NB4 (cell line): ENCODE measurements around the gene HTR6.
A peak's percentile ranks its signal among the peaks of the same experiment; 100 is the strongest.

Source experiments
- DNase-seq: peaks from one replicate; pipeline ENCODE4 v3.0.0; 2010; ENCODE audit warnings: low read depth
- H3K4me3 ChIP-seq: one replicate; pipeline ENCODE4 v1.5.1; 2011; ENCODE audit warnings: mild to moderate bottlenecking, low read depth, low read length, moderate library complexity
- MAX ChIP-seq: IDR thresholded peaks from 2 replicates; pipeline ENCODE4 v1.6.1; 2011; ENCODE audit warnings: low read depth, low read length
- MYC ChIP-seq: IDR thresholded peaks from 2 replicates; pipeline ENCODE4 v1.6.1; 2011; ENCODE audit warnings: low read depth, low read length
- POLR2A ChIP-seq: IDR thresholded peaks from 2 replicates; pipeline ENCODE4 v1.6.1; 2011; ENCODE audit warnings: mild to moderate bottlenecking; ENCODE audit not compliant: insufficient read length; ENCODE audit errors: extremely low read depth
- TF ChIP-seq, protein P1 (sequence below): IDR thresholded peaks from one replicate; pipeline ENCODE4 v1.5.1; 2012; ENCODE audit warnings: low read depth, low read length

The HTR6 gene

GRCh38 chr1:19648239-19648638, 16.4 kb upstream of the HTR6 start:
- no peak overlapping the region for H3K4me3 ChIP-seq
- no peak for TF ChIP-seq MYC
- TF ChIP-seq MAX = no peak
- TF ChIP-seq POLR2A = no peak
- TF ChIP-seq, protein P1, sequence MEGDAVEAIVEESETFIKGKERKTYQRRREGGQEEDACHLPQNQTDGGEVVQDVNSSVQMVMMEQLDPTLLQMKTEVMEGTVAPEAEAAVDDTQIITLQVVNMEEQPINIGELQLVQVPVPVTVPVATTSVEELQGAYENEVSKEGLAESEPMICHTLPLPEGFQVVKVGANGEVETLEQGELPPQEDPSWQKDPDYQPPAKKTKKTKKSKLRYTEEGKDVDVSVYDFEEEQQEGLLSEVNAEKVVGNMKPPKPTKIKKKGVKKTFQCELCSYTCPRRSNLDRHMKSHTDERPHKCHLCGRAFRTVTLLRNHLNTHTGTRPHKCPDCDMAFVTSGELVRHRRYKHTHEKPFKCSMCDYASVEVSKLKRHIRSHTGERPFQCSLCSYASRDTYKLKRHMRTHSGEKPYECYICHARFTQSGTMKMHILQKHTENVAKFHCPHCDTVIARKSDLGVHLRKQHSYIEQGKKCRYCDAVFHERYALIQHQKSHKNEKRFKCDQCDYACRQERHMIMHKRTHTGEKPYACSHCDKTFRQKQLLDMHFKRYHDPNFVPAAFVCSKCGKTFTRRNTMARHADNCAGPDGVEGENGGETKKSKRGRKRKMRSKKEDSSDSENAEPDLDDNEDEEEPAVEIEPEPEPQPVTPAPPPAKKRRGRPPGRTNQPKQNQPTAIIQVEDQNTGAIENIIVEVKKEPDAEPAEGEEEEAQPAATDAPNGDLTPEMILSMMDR = no peak
- no peak for DNase-seq

DNA sequence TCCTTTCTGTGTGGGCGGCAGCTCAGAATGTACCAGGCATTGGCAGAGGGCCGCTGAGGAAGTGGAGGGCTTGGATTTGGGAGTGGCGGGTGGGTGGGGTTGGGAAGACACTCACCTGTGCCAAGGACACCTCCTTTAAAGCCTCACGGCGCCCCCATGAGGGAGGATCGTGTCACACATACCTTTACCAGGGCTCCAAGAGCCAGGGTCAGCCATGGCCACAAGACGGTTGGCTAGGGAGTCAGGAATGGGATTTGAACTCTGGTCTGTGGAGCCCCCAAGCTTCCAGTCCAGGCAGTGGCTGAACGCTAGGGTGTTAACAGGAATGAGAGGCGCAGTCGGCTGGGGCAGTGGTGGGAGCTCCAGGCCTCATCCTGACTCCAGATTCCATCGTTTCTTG, 16.0 kb upstream of the HTR6 start:
- DNase-seq = no peak
- H3K4me3 ChIP-seq = no peak overlapping the region
- TF ChIP-seq MAX (no peak), MYC (no peak), POLR2A (no peak)

DNA sequence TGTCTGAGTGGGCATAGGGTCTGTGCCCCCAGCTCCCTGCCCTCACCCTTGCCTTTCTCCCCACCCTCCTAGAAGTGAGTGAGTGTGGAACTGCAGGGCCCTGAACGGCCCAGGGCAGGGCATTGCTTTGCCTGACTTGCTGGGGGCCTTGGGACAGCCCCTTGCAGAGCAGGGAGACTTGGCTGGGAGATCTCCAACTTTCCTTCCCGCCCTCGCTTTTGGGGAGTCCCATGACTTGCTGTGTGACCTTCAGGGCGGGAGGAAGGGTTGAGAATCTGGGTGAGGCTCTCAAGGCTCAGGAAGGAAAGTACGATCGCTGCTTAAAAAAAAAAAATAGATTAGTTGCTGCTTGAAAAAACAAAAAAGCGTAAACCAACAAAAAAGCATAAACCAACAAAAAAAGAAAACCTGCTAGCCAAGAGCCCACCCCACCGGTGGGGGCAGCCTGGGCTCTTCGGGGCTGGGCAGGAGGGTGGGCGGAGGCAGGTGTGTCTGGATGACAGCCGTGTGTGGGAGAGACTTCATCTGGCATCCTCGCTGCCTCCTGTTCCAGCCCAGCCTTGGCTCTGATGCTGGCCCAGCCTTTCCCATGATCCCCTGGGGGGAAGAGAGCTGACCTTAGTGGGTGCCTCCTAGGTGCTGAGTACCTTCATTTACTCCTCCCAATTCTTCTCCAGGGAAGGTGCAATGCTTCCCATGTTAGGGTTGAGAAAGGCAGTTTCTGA, 14.1 kb upstream of the HTR6 start:
- DNase-seq = no peak
- H3K4me3 ChIP-seq = no peak overlapping the region
- no peak for TF ChIP-seq MYC
- TF ChIP-seq MAX = no peak
- TF ChIP-seq, protein P1 = no peak
- TF ChIP-seq POLR2A = no peak

DNA sequence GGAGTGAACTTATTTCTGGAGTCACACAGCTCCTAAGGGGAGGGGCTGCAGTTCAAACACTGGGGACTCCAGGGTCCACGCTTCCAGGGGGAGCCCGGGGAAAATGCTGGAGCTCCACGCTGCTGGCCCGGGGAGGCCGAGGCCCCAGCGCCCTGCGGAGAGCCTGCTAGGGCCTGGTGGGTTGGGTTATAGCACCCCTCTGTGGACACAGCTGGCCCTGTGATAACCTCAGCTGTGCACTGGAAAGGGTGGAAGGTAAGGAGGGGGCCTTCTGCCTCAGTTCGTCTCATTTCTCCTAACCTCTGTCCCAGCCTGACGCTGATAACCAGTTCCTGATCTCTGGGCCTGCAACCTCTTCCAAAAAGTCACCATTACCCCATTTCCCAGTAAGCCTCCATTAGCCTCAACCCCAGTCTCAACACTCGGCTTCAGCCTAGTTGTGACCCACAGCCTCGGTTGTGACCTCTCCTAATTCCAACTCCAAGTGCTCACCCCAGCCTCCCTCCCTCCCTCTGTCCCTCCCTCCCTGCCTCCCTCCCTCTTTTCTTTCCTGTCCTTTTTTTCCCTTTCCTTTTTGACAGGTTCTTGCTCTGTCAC, 13.4 kb upstream of the HTR6 start:
- DNase-seq = peak; percentile 67
- H3K4me3 ChIP-seq = no peak overlapping the region
- TF ChIP-seq MAX (0 out of 2 replicates have a peak, but pooled peaks have one; percentile 8), MYC (no peak; the same call in 1 of the 2 replicates)
- TF ChIP-seq, protein P1 = peak; percentile 79

DNA sequence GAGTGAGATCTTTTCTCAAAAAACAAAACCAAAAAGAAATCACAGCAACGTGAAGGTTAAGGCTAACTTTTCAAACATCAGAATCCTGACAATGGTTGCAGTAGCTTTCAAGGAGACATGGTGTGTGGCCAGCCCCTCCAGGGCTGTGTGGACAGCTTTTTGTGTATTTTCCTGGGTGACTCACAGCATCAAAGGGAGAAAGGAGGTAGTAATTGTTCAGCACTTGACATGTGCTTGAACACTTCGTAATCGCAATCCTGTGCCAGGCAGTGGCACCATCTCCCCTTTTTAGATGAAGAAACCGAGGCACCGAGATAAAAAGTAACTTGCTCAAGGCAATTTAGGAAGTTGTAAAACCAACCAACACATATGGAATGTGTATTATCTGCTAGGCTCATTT, 10.3 kb upstream of the HTR6 start:
- DNase-seq = no peak
- H3K4me3 ChIP-seq = no peak overlapping the region
- TF ChIP-seq MYC (no peak), POLR2A (no peak), MAX (no peak)

DNA sequence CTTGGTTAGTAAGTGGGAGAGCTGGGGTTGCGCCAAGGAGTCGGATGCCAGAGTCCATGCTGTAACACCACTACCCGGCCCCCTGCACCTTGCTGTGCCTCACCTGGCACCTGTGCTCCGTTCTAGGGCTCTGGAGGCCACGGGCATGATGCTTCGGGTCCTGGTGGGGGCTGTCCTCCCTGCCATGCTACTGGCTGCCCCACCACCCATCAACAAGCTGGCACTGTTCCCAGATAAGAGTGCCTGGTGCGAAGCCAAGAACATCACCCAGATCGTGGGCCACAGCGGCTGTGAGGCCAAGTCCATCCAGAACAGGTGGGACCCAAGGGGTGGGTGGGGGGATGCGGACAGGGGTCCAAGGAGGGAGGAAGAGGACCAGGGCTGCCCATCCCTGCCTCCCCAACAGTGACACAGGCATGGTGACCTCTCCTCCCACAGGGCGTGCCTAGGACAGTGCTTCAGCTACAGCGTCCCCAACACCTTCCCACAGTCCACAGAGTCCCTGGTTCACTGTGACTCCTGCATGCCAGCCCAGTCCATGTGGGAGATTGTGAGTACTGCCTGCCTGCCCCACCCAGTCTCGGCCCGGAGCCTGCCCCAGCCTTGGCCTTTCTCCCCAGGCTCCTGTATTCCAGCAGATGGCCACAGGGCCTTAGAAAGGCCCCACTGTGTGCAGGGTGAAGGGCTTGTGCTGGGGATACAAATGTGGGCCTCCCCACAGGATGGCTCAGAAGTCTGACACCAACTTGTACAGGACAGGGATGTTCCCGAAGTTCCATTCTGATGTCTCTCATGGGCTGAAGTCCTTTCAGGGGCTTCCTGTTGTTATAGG, 9.6 kb upstream of the HTR6 start:
- no peak for DNase-seq
- no peak overlapping the region for H3K4me3 ChIP-seq
- TF ChIP-seq MYC (no peak), POLR2A (no peak), MAX (no peak)
- TF ChIP-seq, protein P1 = no peak
